Measurements from ENCODE around the gene ARHGAP19. TPM values are rescaled to one million over a fixed set of nuclear protein-coding genes. Genes with fewer than 3 reads are reported as not detected.
A peak's percentile ranks its signal among the peaks of the same experiment; 100 is the strongest.
"Not testable (repeated sequence)": the region's sequence is repeated elsewhere in the genome, so short reads cannot be mapped to it uniquely, and the experiment has no call there.

Gene ARHGAP19
- total RNA-seq, 4 donors from 2014 or later: 37.5 to 109 (median 77.7) TPM

GRCh38 chr10:97273700-97274099 lies 18.7 kb downstream of the ARHGAP19 start:
- TF ChIP-seq EP300 (IDR thresholded peaks at IDR 0.05) (no peak), POLR2A (IDR thresholded peaks at IDR 0.05) (no peak)
- TF ChIP-seq, protein P1, sequence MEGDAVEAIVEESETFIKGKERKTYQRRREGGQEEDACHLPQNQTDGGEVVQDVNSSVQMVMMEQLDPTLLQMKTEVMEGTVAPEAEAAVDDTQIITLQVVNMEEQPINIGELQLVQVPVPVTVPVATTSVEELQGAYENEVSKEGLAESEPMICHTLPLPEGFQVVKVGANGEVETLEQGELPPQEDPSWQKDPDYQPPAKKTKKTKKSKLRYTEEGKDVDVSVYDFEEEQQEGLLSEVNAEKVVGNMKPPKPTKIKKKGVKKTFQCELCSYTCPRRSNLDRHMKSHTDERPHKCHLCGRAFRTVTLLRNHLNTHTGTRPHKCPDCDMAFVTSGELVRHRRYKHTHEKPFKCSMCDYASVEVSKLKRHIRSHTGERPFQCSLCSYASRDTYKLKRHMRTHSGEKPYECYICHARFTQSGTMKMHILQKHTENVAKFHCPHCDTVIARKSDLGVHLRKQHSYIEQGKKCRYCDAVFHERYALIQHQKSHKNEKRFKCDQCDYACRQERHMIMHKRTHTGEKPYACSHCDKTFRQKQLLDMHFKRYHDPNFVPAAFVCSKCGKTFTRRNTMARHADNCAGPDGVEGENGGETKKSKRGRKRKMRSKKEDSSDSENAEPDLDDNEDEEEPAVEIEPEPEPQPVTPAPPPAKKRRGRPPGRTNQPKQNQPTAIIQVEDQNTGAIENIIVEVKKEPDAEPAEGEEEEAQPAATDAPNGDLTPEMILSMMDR (IDR thresholded peaks at IDR 0.05): no peak
- Histone ChIP-seq H3K27ac (no peak overlapping the region), H3K36me3 (no peaks in the 10 kb centered on the region), H3K4me1 (peaks cover 7 to 22% (median 9%) of the 10 kb centered on the region in 4 donors), H3K4me3 (no peak overlapping the region), H3K27me3 (no peaks in the 10 kb centered on the region), H3K9me3 (no peaks in the 10 kb centered on the region)
- 98 to 99% methylated on average over 3 of the region's 3 CpGs for WGBS, 2 donors
- no peak for DNase-seq (ENCODE audit: low spot score in 2 of 2)

- H3K4me1 ChIP-seq: peaks cover 0 to 18% (median 0%) of the 10 kb centered on the region in 4 donors
- H3K36me3 ChIP-seq: no peaks in the 10 kb centered on the region
- no peak for DNase-seq (ENCODE audit: low spot score in 2 of 2)
- TF ChIP-seq EP300 (IDR thresholded peaks at IDR 0.05) (peak; percentile 49 to 76), POLR2A (IDR thresholded peaks at IDR 0.05) (no peak)
- TF ChIP-seq, protein P1 (IDR thresholded peaks at IDR 0.05): no peak
- no peaks in the 10 kb centered on the region for H3K9me3 ChIP-seq
- no peaks in the 10 kb centered on the region for H3K27me3 ChIP-seq
- 46 to 51% methylated on average over 3 of the region's 3 CpGs for WGBS, 2 donors
- H3K4me3 ChIP-seq: peak overlapping the region in 3 of 4 donors; percentile 2 to 41 (median 19)
- H3K27ac ChIP-seq: peak overlapping the region in 3 of 4 donors; percentile 51 to 85 (median 65)
These were observed 21.8 kb downstream of the ARHGAP19 start for GRCh38 chr10:97270523-97271154.

GRCh38 chr10:97267671-97268070 lies 24.8 kb downstream of the ARHGAP19 start:
- Histone ChIP-seq H3K27me3 (no peaks in the 10 kb centered on the region), H3K27ac (peak overlapping the region in 3 of 4 donors; percentile 6 to 85 (median 52)), H3K36me3 (peaks cover 0 to 28% (median 5%) of the 10 kb centered on the region in 3 donors), H3K4me3 (peak overlapping the region in 1 of 4 donors; percentile 41), H3K4me1 (peaks cover 0 to 12% (median 0%) of the 10 kb centered on the region in 4 donors), H3K9me3 (no peaks in the 10 kb centered on the region)
- no peak for DNase-seq (ENCODE audit: low spot score in 2 of 2)
- WGBS, 2 donors: 77 to 87% methylated on average over 4 of the region's 4 CpGs
- no peak for TF ChIP-seq POLR2A (IDR thresholded peaks at IDR 0.05)
- TF ChIP-seq, protein P1 (IDR thresholded peaks at IDR 0.05): no peak
- peak in 1 of 2 donors; percentile 20 for TF ChIP-seq EP300 (IDR thresholded peaks at IDR 0.05)

DNA sequence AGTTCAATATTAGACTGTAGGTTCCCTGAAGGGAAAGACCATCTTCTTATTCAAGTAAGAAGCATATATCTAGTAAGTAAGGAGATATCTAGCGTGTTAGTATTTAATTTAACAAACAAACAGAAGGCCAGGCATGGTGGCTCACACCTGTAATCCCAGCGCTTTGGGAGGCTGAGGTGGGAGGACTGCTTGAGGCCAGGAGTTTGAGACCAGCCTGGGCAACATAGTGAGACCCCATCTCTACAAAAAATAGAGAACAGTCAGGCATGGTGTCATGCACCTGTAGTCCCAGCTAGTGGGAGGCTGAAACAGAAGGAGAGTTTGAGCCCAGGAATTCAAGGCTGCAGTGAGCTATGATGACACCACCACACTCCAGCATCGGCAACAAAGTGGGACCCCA lies 27.3 kb downstream of the ARHGAP19 start:
- H3K4me3 ChIP-seq; H3K27ac ChIP-seq; H3K9me3 ChIP-seq; H3K27me3 ChIP-seq; DNase-seq (ENCODE audit: low spot score in 2 of 2): not testable (repeated sequence)
- Histone ChIP-seq H3K4me1 (peaks cover 0 to 12% (median 0%) of the 10 kb centered on the region in 4 donors), H3K36me3 (peaks cover 0 to 32% (median 5%) of the 10 kb centered on the region in 3 donors)
- WGBS, 2 donors: 95 to 96% methylated on average over 3 of the region's 3 CpGs

- Histone ChIP-seq H3K4me1 (peaks cover 0 to 9% (median 0%) of the 10 kb centered on the region in 4 donors), H3K4me3 (no peak overlapping the region), H3K9me3 (no peaks in the 10 kb centered on the region), H3K27ac (no peak overlapping the region), H3K36me3 (peaks cover 0 to 38% (median 5%) of the 10 kb centered on the region in 3 donors), H3K27me3 (no peaks in the 10 kb centered on the region)
- 82 to 89% methylated on average over 5 of the region's 5 CpGs for WGBS, 2 donors
- TF ChIP-seq, protein P1 (IDR thresholded peaks at IDR 0.05): no peak
- TF ChIP-seq POLR2A (IDR thresholded peaks at IDR 0.05) (no peak), EP300 (IDR thresholded peaks at IDR 0.05) (no peak)
- no peak for DNase-seq (ENCODE audit: low spot score in 2 of 2)
These were observed 28.5 kb downstream of the ARHGAP19 start for GRCh38 chr10:97263971-97264370.

Data from tibial nerve (tissue), 4 donors.